ENCODE results near the gene TNS2.
"Not testable (repeated sequence)": the region's sequence is repeated elsewhere in the genome, so short reads cannot be mapped to it uniquely, and the experiment has no call there.

The TNS2 gene

GRCh38 chr12:53070877-53071492 is 21.1 kb downstream of the TNS2 start:
- DNase-seq = no peak

- DNase-seq = no peak
These were observed 22.0 kb downstream of the TNS2 start for GRCh38 chr12:53071591-53072551.

- no peak for DNase-seq
These were observed 24.0 kb downstream of the TNS2 start for GRCh38 chr12:53073881-53074280.

- DNase-seq = no peak
These were observed 24.6 kb downstream of the TNS2 start for GRCh38 chr12:53074283-53074998.

- no peak for DNase-seq
These were observed 25.1 kb downstream of the TNS2 start for GRCh38 chr12:53074999-53075370.

- DNase-seq = no peak
These were observed 26.6 kb downstream of the TNS2 start for GRCh38 chr12:53076461-53076860.

- no peak for DNase-seq
These were observed 27.2 kb downstream of the TNS2 start for GRCh38 chr12:53077030-53077429.

GRCh38 chr12:53078425-53079225 is 28.8 kb downstream of the TNS2 start:
- peak; percentile 52 for DNase-seq

GRCh38 chr12:53079226-53080117 is 29.6 kb downstream of the TNS2 start, which contains the start of gene SPRYD3:
TSS of gene SPRYD3 (minus strand) at chr12:53079390. CDS start at chr12:53079333, 57 bp downstream.
- peak; percentile 97 for DNase-seq

- DNase-seq = no peak
These were observed 32.8 kb downstream of the TNS2 start for GRCh38 chr12:53082637-53083175.

GRCh38 chr12:53086361-53086760 is 36.5 kb downstream of the TNS2 start:
- DNase-seq = no peak

GRCh38 chr12:53090105-53090504 is 40.2 kb downstream of the TNS2 start:
- no peak for DNase-seq

- no peak for DNase-seq
These were observed 40.7 kb downstream of the TNS2 start for GRCh38 chr12:53090554-53090953.

GRCh38 chr12:53091756-53092155 is 41.9 kb downstream of the TNS2 start:
- DNase-seq = no peak

GRCh38 chr12:53093777-53094393 is 44.0 kb downstream of the TNS2 start:
- no peak for DNase-seq

GRCh38 chr12:53094394-53094787 is 44.5 kb downstream of the TNS2 start:
- no peak for DNase-seq

- DNase-seq = not testable (repeated sequence)
These were observed 45.1 kb downstream of the TNS2 start for GRCh38 chr12:53094796-53095595.

- not testable (repeated sequence) for DNase-seq
These were observed 45.7 kb downstream of the TNS2 start for GRCh38 chr12:53095596-53095895.

GRCh38 chr12:53096089-53096741 is 46.4 kb downstream of the TNS2 start:
- DNase-seq = no peak

- DNase-seq = no peak
These were observed 46.9 kb downstream of the TNS2 start for GRCh38 chr12:53096759-53097158.
